SK-N-SH (cell line): Measurements from ENCODE around the gene ARHGAP26.

Experiments used
- CHD2 ChIP-seq: fragments of 150-350 bp; IDR thresholded peaks from 2 replicates; pipeline ENCODE4 v1.6.1; 2018; ENCODE audit warnings: low read length; ENCODE audit not compliant: partially characterized antibody
- CTCF ChIP-seq: fragments of 200-600 bp; sonication (generic); IDR thresholded peaks from 2 replicates; pipeline ENCODE4 v1.6.1; 2017; ENCODE audit warnings: antibody characterized with exemption, mild to moderate bottlenecking, moderate library complexity
- GATA2 ChIP-seq: sonication (generic); formaldehyde crosslinking; IDR thresholded peaks from 2 replicates; pipeline ENCODE4 v1.5.0; 2020; ENCODE audit warnings: mild to moderate bottlenecking, missing genetic modification reagents
- MEF2A ChIP-seq: IDR thresholded peaks from 2 replicates; pipeline ENCODE4 v1.4.0; 2012; ENCODE audit warnings: low read depth, borderline replicate concordance
- POLR2AphosphoS5 ChIP-seq: IDR thresholded peaks from 2 replicates; pipeline ENCODE4 v1.6.1; 2012; ENCODE audit warnings: low read depth, low read length
- REST ChIP-seq: IDR thresholded peaks from 2 replicates; pipeline ENCODE4 v1.6.1; 2012; ENCODE audit warnings: mild to moderate bottlenecking, low read depth, low read length, moderate library complexity
- SMC3 ChIP-seq: IDR thresholded peaks from 2 replicates; pipeline ENCODE4 v1.6.1; 2012; ENCODE audit warnings: low read depth, low read length, improper control_type of control experiment
- USF1 ChIP-seq: IDR thresholded peaks from 2 replicates; pipeline ENCODE4 v1.4.0; 2012; ENCODE audit warnings: low read depth, borderline replicate concordance
- YY1 ChIP-seq: IDR thresholded peaks from 2 replicates; pipeline ENCODE4 v1.4.0; 2012; ENCODE audit warnings: low read depth, mild to moderate bottlenecking
- ZBTB33 ChIP-seq: IDR thresholded peaks from 2 replicates; pipeline ENCODE4 v1.4.0; 2012; ENCODE audit warnings: low read depth, borderline replicate concordance

GRCh38 chr5:143052967-143053682 lies 282.9 kb downstream of the ARHGAP26 start:
- TF ChIP-seq REST: no peak
- TF ChIP-seq USF1: no peak
- no peak for TF ChIP-seq CTCF
- TF ChIP-seq SMC3: no peak
- no peak for TF ChIP-seq POLR2AphosphoS5
- no peak for TF ChIP-seq YY1
- no peak for TF ChIP-seq GATA2 (CRISPR knock-in tag)
- no peak for TF ChIP-seq ZBTB33
- no peak for TF ChIP-seq MEF2A
- no peak for TF ChIP-seq CHD2
